ENCODE results near the gene EHF.

EHF gene

DNA sequence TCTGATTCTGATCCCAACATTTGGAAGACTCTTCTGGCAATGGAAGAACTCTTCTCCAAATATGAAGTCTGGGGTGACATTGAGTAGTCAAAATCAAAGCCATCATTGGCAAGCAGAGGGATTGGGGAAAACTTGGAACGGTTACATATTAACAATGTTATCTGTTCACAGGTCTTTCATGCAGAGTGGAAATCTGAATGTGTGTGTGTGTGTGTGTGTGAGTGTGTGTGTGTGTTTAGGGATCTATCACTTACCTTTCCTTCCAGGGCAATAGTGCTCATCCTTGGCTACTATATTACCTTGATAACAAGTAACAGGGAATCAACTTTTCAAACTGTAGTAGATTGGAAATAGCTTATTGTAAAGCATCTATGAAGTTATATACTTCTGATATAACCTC lies 55.3 kb downstream of the EHF start:
- ChIA-PET CTCF (no interaction called here), POLR2A (interaction anchor here (0.6 kb wide), 1 partner anchor 435 kb away, joined by 3 read pairs; no protein-coding TSS in a partner anchor)
- 100% methylated on average over 1 of the region's 1 CpG for whole genome bisulfite sequencing (ENCODE audit: insufficient coverage)
- H3K4me3 ChIP-seq (ENCODE audit: control insufficient read depth in 1 of 7, extremely low read depth in 1 of 7, insufficient read depth in 4 of 7, low read depth in 2 of 7, low read length in 6 of 7), result no peak overlapping the region
- no peaks in the 10 kb centered on the region for H3K4me1 ChIP-seq (ENCODE audit: control extremely low read depth in 1 of 4, control insufficient read depth in 4 of 4, insufficient read depth in 4 of 4, low read length in 3 of 4)
- H3K27ac ChIP-seq (ENCODE audit: insufficient read depth in 1 of 2, low read depth in 1 of 2, low read length in 2 of 2, poor library complexity in 1 of 2, severe bottlenecking in 2 of 2), result no peak overlapping the region
- H3K36me3 ChIP-seq (ENCODE audit: control insufficient read depth in 4 of 4, insufficient read depth in 4 of 4, low read length in 3 of 4), result no peaks in the 10 kb centered on the region
- no peak for DNase-seq
- no peaks in the 10 kb centered on the region for H3K27me3 ChIP-seq (replicated peaks in 2 of 5; ENCODE audit: control insufficient read depth in 4 of 5, insufficient read depth in 5 of 5, low read length in 4 of 5)
- peaks cover 0 to 1% (median 0%) of the 10 kb centered on the region in 5 experiments for H3K9me3 ChIP-seq (ENCODE audit: control extremely low read depth in 1 of 5, control insufficient read depth in 4 of 5, insufficient read depth in 2 of 5, low read depth in 1 of 5, low read length in 4 of 5)

DNA sequence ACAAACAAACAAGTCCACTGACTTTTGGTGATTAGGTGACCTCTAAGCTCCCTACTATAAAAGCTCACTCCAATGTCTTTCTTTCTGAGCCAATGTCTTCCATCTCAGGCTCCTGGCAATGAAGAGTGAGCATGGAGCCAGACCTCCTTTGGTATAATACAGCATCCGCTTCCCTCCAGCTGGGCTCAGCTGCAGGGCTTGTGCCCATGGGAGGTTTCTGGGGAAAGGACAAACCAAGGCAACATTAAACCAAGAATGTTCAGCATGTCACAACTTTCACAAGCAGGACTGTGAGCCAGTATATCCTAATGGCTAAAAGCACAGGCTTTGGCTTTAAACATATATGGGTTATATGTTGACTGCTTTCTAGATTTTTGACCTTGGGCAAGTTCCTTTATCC lies 58.8 kb downstream of the EHF start:
- WGBS (ENCODE audit: insufficient coverage), result 92% methylated on average over 1 of the region's 1 CpG
- no peaks in the 10 kb centered on the region for H3K9me3 ChIP-seq (ENCODE audit: control extremely low read depth in 1 of 5, control insufficient read depth in 4 of 5, insufficient read depth in 2 of 5, low read depth in 1 of 5, low read length in 4 of 5)
- no peaks in the 10 kb centered on the region for H3K27me3 ChIP-seq (replicated peaks in 2 of 5; ENCODE audit: control insufficient read depth in 4 of 5, insufficient read depth in 5 of 5, low read length in 4 of 5)
- no peaks in the 10 kb centered on the region for H3K4me1 ChIP-seq (ENCODE audit: control extremely low read depth in 1 of 4, control insufficient read depth in 4 of 4, insufficient read depth in 4 of 4, low read length in 3 of 4)
- H3K27ac ChIP-seq (ENCODE audit: insufficient read depth in 1 of 2, low read depth in 1 of 2, low read length in 2 of 2, poor library complexity in 1 of 2, severe bottlenecking in 2 of 2), result no peak overlapping the region
- ChIA-PET POLR2A (no interaction called here), CTCF (interaction anchor here (0.7 to 1.0 kb wide), 2 partner anchors 12 to 16 kb away, joined by 3 read pairs; no protein-coding TSS in a partner anchor)
- no peak overlapping the region for H3K4me3 ChIP-seq (ENCODE audit: control insufficient read depth in 1 of 7, extremely low read depth in 1 of 7, insufficient read depth in 4 of 7, low read depth in 2 of 7, low read length in 6 of 7)
- H3K36me3 ChIP-seq (ENCODE audit: control insufficient read depth in 4 of 4, insufficient read depth in 4 of 4, low read length in 3 of 4), result no peaks in the 10 kb centered on the region
- no peak for DNase-seq

DNA sequence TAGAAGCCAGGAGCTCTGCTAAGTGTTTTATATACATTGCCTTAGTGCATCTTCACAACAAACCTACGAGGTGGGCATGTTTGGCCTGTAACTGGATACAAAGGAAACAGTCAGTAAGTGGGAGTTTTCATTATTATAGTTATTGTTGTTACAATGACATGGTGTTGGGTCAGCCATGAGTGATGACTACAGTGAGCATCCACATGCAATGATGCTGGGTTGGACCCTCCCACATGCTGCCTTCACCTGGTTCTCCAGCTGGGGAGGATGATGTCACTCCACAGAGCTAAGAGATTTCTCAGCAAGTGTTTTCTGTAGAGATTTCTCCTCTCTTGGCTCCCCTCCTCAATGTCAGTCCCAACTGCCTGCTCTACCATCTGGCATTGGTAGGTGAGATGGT lies 59.3 kb downstream of the EHF start:
- WGBS (ENCODE audit: insufficient coverage), result 100% methylated on average over 1 of the region's 1 CpG
- Histone ChIP-seq H3K27me3 (replicated peaks in 2 of 5; ENCODE audit: control insufficient read depth in 4 of 5, insufficient read depth in 5 of 5, low read length in 4 of 5) (no peaks in the 10 kb centered on the region), H3K27ac (ENCODE audit: insufficient read depth in 1 of 2, low read depth in 1 of 2, low read length in 2 of 2, poor library complexity in 1 of 2, severe bottlenecking in 2 of 2) (no peak overlapping the region), H3K9me3 (ENCODE audit: control extremely low read depth in 1 of 5, control insufficient read depth in 4 of 5, insufficient read depth in 2 of 5, low read depth in 1 of 5, low read length in 4 of 5) (no peaks in the 10 kb centered on the region), H3K4me3 (ENCODE audit: control insufficient read depth in 1 of 7, extremely low read depth in 1 of 7, insufficient read depth in 4 of 7, low read depth in 2 of 7, low read length in 6 of 7) (no peak overlapping the region), H3K36me3 (ENCODE audit: control insufficient read depth in 4 of 4, insufficient read depth in 4 of 4, low read length in 3 of 4) (no peaks in the 10 kb centered on the region), H3K4me1 (ENCODE audit: control extremely low read depth in 1 of 4, control insufficient read depth in 4 of 4, insufficient read depth in 4 of 4, low read length in 3 of 4) (no peaks in the 10 kb centered on the region)
- DNase-seq, result no peak
- ChIA-PET POLR2A (no interaction called here), CTCF (interaction anchor here (1.0 kb wide), 1 partner anchor 13 kb away, joined by 3 read pairs; no protein-coding TSS in a partner anchor)

DNA sequence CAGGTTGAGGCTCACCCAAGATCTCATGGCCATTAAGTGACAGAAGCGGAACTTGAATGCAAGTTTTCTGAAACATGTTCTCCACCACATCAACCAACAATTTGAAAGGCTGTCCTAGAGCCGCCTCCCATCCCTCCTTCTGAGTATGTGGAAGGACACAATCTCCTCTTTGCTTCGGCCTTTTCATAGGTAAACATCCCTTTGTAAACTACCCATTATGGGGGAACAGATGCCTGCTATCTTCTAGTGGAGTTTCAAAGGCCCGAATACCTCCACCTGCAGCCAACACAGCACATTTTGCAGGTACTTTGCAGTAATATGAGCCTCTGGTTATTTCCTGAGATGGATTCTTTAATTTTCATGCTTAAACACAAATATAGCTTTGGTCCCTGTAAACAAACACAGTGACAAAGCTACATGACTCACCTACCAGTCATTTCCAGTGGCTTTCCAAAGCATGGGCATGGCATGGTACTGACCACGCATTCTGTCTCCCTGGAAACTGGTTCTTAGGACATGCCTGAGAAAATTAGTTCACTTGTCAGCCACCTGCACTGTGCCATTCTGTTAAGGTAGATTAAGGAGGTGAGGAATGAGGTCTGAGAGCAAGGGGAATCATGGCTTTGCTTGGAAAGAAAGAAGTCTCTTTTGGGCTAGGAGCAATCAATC lies 60.2 kb downstream of the EHF start:
- no peaks in the 10 kb centered on the region for H3K27me3 ChIP-seq (replicated peaks in 2 of 5; ENCODE audit: control insufficient read depth in 4 of 5, insufficient read depth in 5 of 5, low read length in 4 of 5)
- ChIA-PET CTCF (no interaction called here), POLR2A (no interaction called here)
- no peak overlapping the region for H3K4me3 ChIP-seq (ENCODE audit: control insufficient read depth in 1 of 7, extremely low read depth in 1 of 7, insufficient read depth in 4 of 7, low read depth in 2 of 7, low read length in 6 of 7)
- H3K4me1 ChIP-seq (ENCODE audit: control extremely low read depth in 1 of 4, control insufficient read depth in 4 of 4, insufficient read depth in 4 of 4, low read length in 3 of 4), result no peaks in the 10 kb centered on the region
- H3K27ac ChIP-seq (ENCODE audit: insufficient read depth in 1 of 2, low read depth in 1 of 2, low read length in 2 of 2, poor library complexity in 1 of 2, severe bottlenecking in 2 of 2), result no peak overlapping the region
- H3K36me3 ChIP-seq (ENCODE audit: control insufficient read depth in 4 of 4, insufficient read depth in 4 of 4, low read length in 3 of 4), result no peaks in the 10 kb centered on the region
- no peak for DNase-seq
- 93% methylated on average over 3 of the region's 5 CpGs for WGBS (ENCODE audit: insufficient coverage)
- H3K9me3 ChIP-seq (ENCODE audit: control extremely low read depth in 1 of 5, control insufficient read depth in 4 of 5, insufficient read depth in 2 of 5, low read depth in 1 of 5, low read length in 4 of 5), result no peaks in the 10 kb centered on the region

DNA sequence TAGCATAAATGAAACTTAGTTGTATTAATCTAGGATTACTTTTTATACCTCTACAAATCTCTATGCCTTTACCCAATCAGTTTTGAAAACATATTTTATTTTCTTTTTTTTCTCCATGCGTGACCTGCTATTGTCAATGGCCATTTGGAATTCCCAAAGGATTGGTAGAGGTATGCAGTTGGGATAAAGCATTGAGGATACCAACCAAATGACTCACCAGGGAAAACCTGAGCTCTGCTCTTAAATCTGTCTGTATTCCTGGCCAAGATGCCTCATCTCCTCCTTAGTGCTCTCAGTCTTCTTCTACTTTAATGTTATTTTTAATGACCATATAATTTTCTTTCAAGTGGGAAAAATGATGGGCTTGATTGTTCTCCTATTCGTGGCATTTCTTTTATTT lies 61.9 kb downstream of the EHF start:
- no peaks in the 10 kb centered on the region for H3K36me3 ChIP-seq (ENCODE audit: control insufficient read depth in 4 of 4, insufficient read depth in 4 of 4, low read length in 3 of 4)
- no peak overlapping the region for H3K27ac ChIP-seq (ENCODE audit: insufficient read depth in 1 of 2, low read depth in 1 of 2, low read length in 2 of 2, poor library complexity in 1 of 2, severe bottlenecking in 2 of 2)
- no CpG with 5 or more reads among the region's 2 CpGs for WGBS (ENCODE audit: insufficient coverage)
- ChIA-PET CTCF (no interaction called here), POLR2A (no interaction called here)
- H3K4me1 ChIP-seq (ENCODE audit: control extremely low read depth in 1 of 4, control insufficient read depth in 4 of 4, insufficient read depth in 4 of 4, low read length in 3 of 4), result no peaks in the 10 kb centered on the region
- no peaks in the 10 kb centered on the region for H3K9me3 ChIP-seq (ENCODE audit: control extremely low read depth in 1 of 5, control insufficient read depth in 4 of 5, insufficient read depth in 2 of 5, low read depth in 1 of 5, low read length in 4 of 5)
- DNase-seq, result no peak
- no peak overlapping the region for H3K4me3 ChIP-seq (ENCODE audit: control insufficient read depth in 1 of 7, extremely low read depth in 1 of 7, insufficient read depth in 4 of 7, low read depth in 2 of 7, low read length in 6 of 7)
- H3K27me3 ChIP-seq (replicated peaks in 2 of 5; ENCODE audit: control insufficient read depth in 4 of 5, insufficient read depth in 5 of 5, low read length in 4 of 5), result no peaks in the 10 kb centered on the region

DNA sequence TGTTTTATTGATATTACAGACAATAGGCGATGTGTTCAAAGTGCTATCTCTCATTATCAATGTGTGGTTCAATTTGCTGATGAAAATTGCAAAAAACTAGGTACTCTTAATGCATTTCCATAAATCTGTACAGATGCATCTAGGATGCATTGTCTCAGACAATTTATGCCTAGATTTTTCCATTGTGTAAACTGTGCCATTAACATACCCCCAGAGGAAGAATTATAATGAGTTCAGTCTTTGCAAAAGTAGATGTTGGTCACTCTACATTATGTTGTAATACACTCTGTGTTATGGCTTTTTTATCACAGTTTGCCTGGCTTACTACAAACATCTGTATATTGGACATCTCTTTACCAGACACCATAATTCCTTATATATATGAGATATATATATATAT lies 62.5 kb downstream of the EHF start:
- WGBS (ENCODE audit: insufficient coverage), result no CpG with 5 or more reads among the region's 1 CpG
- H3K4me1 ChIP-seq (ENCODE audit: control extremely low read depth in 1 of 4, control insufficient read depth in 4 of 4, insufficient read depth in 4 of 4, low read length in 3 of 4), result no peaks in the 10 kb centered on the region
- H3K4me3 ChIP-seq (ENCODE audit: control insufficient read depth in 1 of 7, extremely low read depth in 1 of 7, insufficient read depth in 4 of 7, low read depth in 2 of 7, low read length in 6 of 7), result no peak overlapping the region
- no peak for DNase-seq
- no peaks in the 10 kb centered on the region for H3K27me3 ChIP-seq (replicated peaks in 2 of 5; ENCODE audit: control insufficient read depth in 4 of 5, insufficient read depth in 5 of 5, low read length in 4 of 5)
- H3K36me3 ChIP-seq (ENCODE audit: control insufficient read depth in 4 of 4, insufficient read depth in 4 of 4, low read length in 3 of 4), result no peaks in the 10 kb centered on the region
- CTCF ChIA-PET, result no interaction called here
- POLR2A ChIA-PET, result no interaction called here
- H3K9me3 ChIP-seq (ENCODE audit: control extremely low read depth in 1 of 5, control insufficient read depth in 4 of 5, insufficient read depth in 2 of 5, low read depth in 1 of 5, low read length in 4 of 5), result no peaks in the 10 kb centered on the region
- H3K27ac ChIP-seq (ENCODE audit: insufficient read depth in 1 of 2, low read depth in 1 of 2, low read length in 2 of 2, poor library complexity in 1 of 2, severe bottlenecking in 2 of 2), result no peak overlapping the region

DNA sequence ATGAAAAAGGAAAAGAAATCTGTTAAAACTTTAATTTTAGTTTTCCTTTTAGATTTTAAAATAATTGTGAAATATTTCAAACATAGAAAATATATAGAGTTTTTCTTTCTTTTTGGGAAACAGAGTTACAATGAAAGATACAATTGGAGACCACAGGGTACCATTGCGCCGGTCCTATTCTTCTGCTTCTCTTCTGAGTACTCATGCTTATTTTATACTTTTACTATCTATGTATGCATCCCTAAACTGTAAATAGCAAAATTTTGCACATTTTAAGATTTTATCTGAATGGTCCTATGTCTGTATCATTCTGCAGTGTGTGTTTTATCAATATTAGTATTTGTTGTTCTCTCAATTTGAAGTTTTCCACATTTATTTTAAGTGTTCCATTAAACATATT lies 65.0 kb downstream of the EHF start:
- Histone ChIP-seq H3K4me3 (ENCODE audit: control insufficient read depth in 1 of 7, extremely low read depth in 1 of 7, insufficient read depth in 4 of 7, low read depth in 2 of 7, low read length in 6 of 7) (no peak overlapping the region), H3K27ac (ENCODE audit: insufficient read depth in 1 of 2, low read depth in 1 of 2, low read length in 2 of 2, poor library complexity in 1 of 2, severe bottlenecking in 2 of 2) (no peak overlapping the region), H3K27me3 (replicated peaks in 2 of 5; ENCODE audit: control insufficient read depth in 4 of 5, insufficient read depth in 5 of 5, low read length in 4 of 5) (no peaks in the 10 kb centered on the region), H3K4me1 (ENCODE audit: control extremely low read depth in 1 of 4, control insufficient read depth in 4 of 4, insufficient read depth in 4 of 4, low read length in 3 of 4) (no peaks in the 10 kb centered on the region), H3K9me3 (ENCODE audit: control extremely low read depth in 1 of 5, control insufficient read depth in 4 of 5, insufficient read depth in 2 of 5, low read depth in 1 of 5, low read length in 4 of 5) (no peaks in the 10 kb centered on the region), H3K36me3 (ENCODE audit: control insufficient read depth in 4 of 4, insufficient read depth in 4 of 4, low read length in 3 of 4) (no peaks in the 10 kb centered on the region)
- DNase-seq, result peak in 2 of 3 donors; percentile 1 to 3
- ChIA-PET POLR2A (no interaction called here), CTCF (no interaction called here)
- no CpG with 5 or more reads among the region's 2 CpGs for whole genome bisulfite sequencing (ENCODE audit: insufficient coverage)

All from common myeloid progenitor, CD34-positive (primary cell).